Upper lobe of left lung (tissue), 6 donors: ENCODE measurements around the gene MARK3. TPM values are rescaled to one million over a fixed set of nuclear protein-coding genes. Genes with fewer than 3 reads are reported as not detected.
A peak's percentile ranks its signal among the peaks of the same experiment; 100 is the strongest.

Experiments
- ATAC-seq, 2 donors: fragments of 200-7000 bp; cut with Tn5 transposase; one replicate each; pipeline ENCODE4 v1.9.1; 2022; ENCODE audit warnings: mild to moderate bottlenecking in 2 of 2, moderate library complexity in 2 of 2; ENCODE audit not compliant: low FRiP score in 2 of 2
- DNase-seq, 2 donors: peaks; one replicate each; pipeline ENCODE4 v3.0.0-alpha.2; 2019 to 2020
- H3K27ac ChIP-seq, 4 donors: fragments of 200-600 bp; sonication (generic); one replicate each; pipeline ENCODE4 v1.5.1; 2016 to 2019
- H3K27me3 ChIP-seq, 4 donors: fragments of 200-600 bp; sonication (generic); one replicate each; pipeline ENCODE4 v1.5.1; 2017 to 2019
- H3K36me3 ChIP-seq, 4 donors: fragments of 200-600 bp; sonication (generic); one replicate each; pipeline ENCODE4 v1.5.1; 2016 to 2019
- H3K4me1 ChIP-seq, 4 donors: fragments of 200-600 bp; sonication (generic); one replicate each; pipeline ENCODE4 v1.5.1; 2018 to 2019
- H3K4me3 ChIP-seq, 4 donors: fragments of 200-600 bp; sonication (generic); one replicate each; pipeline ENCODE4 v1.5.1; 2017 to 2019; ENCODE audit warnings: mild to moderate bottlenecking in 2 of 4, moderate library complexity in 1 of 4
- H3K9me3 ChIP-seq, 4 donors: fragments of 200-600 bp; sonication (generic); one replicate each; pipeline ENCODE4 v1.5.1; 2018 to 2019
- CTCF ChIP-seq, 6 experiments: fragments of 450-650 bp in 4 of 6; fragments of 200-600 bp in 2 of 6; sonication (generic) in 2 of 6; IDR thresholded peaks; one replicate each; pipeline ENCODE4 v1.5.1; 2016 to 2019; ENCODE audit warnings: antibody characterized with exemption in 6 of 6
- EP300 ChIP-seq, 4 donors: sonication (generic); formaldehyde crosslinking; IDR thresholded peaks; one replicate each; pipeline ENCODE4 v1.5.1; 2017; ENCODE audit warnings: antibody characterized with exemption in 4 of 4, control low read depth in 2 of 4
- POLR2A ChIP-seq, 4 donors: fragments of 450-650 bp; IDR thresholded peaks; one replicate each; pipeline ENCODE4 v1.5.1; 2016 to 2017; ENCODE audit warnings: antibody characterized with exemption in 4 of 4, mild to moderate bottlenecking in 2 of 4
- POLR2AphosphoS5 ChIP-seq, 2 donors: sonication (generic); formaldehyde crosslinking; IDR thresholded peaks; one replicate each; pipeline ENCODE4 v1.5.1; 2017; ENCODE audit warnings: antibody characterized with exemption in 2 of 2
- WGBS, 2 donors: methylation state at CpG; one replicate each; pipeline ENCODE4 v1.1.5; 2017 to 2018; 5-methylcytosine and 5-hydroxymethylcytosine counted together
- total RNA-seq, 6 donors: library from RNA; depleted of rRNA in 4 of 6; stranded (reverse); fragments of >200 nt in 4 of 6; gene quantifications; one replicate each; pipeline versions ENCODE4 v1.1.0 to v1.2.1, GENCODE V29; 2016 to 2021
- donor health status: DM: no; HTN: no; CAD: no; lungs with moderate emphysema.
- donor health status: DM: no; HTN: yes; CAD: no; lungs with severe emphysema.

The MARK3 gene
- total RNA-seq, 6 donors from 2014 or later, result 84.5 to 190 (median 132) TPM

- no peak for ATAC-seq
- Histone ChIP-seq H3K9me3 (no peaks in the 10 kb centered on the region), H3K4me3 (no peak overlapping the region), H3K27ac (no peak overlapping the region), H3K27me3 (no peaks in the 10 kb centered on the region), H3K36me3 (peaks cover 0 to 41% (median 21%) of the 10 kb centered on the region in 4 donors), H3K4me1 (peaks cover 25 to 36% (median 26%) of the 10 kb centered on the region in 4 donors)
- TF ChIP-seq CTCF (IDR thresholded peaks at IDR 0.05) (no peak), POLR2AphosphoS5 (IDR thresholded peaks at IDR 0.05) (no peak), POLR2A (IDR thresholded peaks at IDR 0.05) (no peak), EP300 (IDR thresholded peaks at IDR 0.05) (no peak)
- DNase-seq, result peak in 1 of 2 donors; percentile 81
- 92 to 93% methylated on average over 7 to 31 of the region's 32 CpGs for WGBS, 2 donors
Observed at GRCh38 chr14:103532216-103533136, 147.3 kb downstream of the MARK3 start.

- no peak overlapping the region for H3K4me3 ChIP-seq
- peak in 1 of 2 donors; percentile 79 for DNase-seq
- TF ChIP-seq POLR2A (IDR thresholded peaks at IDR 0.05) (no peak), EP300 (IDR thresholded peaks at IDR 0.05) (no peak)
- no peak overlapping the region for H3K27ac ChIP-seq
- WGBS, 2 donors, result 82 to 90% methylated on average over 16 to 21 of the region's 23 CpGs
- ATAC-seq, result no peak
- H3K36me3 ChIP-seq, result peaks cover 0 to 41% (median 21%) of the 10 kb centered on the region in 4 donors
- peaks cover 16 to 27% (median 17%) of the 10 kb centered on the region in 4 donors for H3K4me1 ChIP-seq
- no peaks in the 10 kb centered on the region for H3K27me3 ChIP-seq
- no peaks in the 10 kb centered on the region for H3K9me3 ChIP-seq
Observed at GRCh38 chr14:103533137-103533998, 148.2 kb downstream of the MARK3 start.

GRCh38 chr14:103533999-103534575 lies 148.9 kb downstream of the MARK3 start:
- DNase-seq (peak in 1 of 2 donors; percentile 84), ATAC-seq (no peak)
- H3K27me3 ChIP-seq, result no peaks in the 10 kb centered on the region
- H3K4me1 ChIP-seq, result peaks cover 13 to 28% (median 19%) of the 10 kb centered on the region in 4 donors
- no peak for TF ChIP-seq CTCF (IDR thresholded peaks at IDR 0.05)
- 73 to 89% methylated on average over 8 to 24 of the region's 25 CpGs for WGBS, 2 donors
- H3K36me3 ChIP-seq, result peaks cover 0 to 41% (median 21%) of the 10 kb centered on the region in 4 donors
- H3K4me3 ChIP-seq, result no peak overlapping the region
- no peaks in the 10 kb centered on the region for H3K9me3 ChIP-seq
- no peak overlapping the region for H3K27ac ChIP-seq

GRCh38 chr14:103534576-103535061 lies 149.4 kb downstream of the MARK3 start:
- peak in 1 of 2 donors; percentile 83 for DNase-seq
- H3K36me3 ChIP-seq, result peaks cover 0 to 41% (median 21%) of the 10 kb centered on the region in 4 donors
- whole genome bisulfite sequencing, 2 donors, result 80 to 92% methylated on average over 5 to 18 of the region's 22 CpGs
- H3K4me3 ChIP-seq, result no peak overlapping the region
- H3K27me3 ChIP-seq, result no peaks in the 10 kb centered on the region
- H3K27ac ChIP-seq, result no peak overlapping the region
- ATAC-seq, result no peak
- TF ChIP-seq CTCF (IDR thresholded peaks at IDR 0.05), result no peak
- TF ChIP-seq POLR2AphosphoS5 (IDR thresholded peaks at IDR 0.05), result no peak
- no peak for TF ChIP-seq EP300 (IDR thresholded peaks at IDR 0.05)
- no peak for TF ChIP-seq POLR2A (IDR thresholded peaks at IDR 0.05)
- no peaks in the 10 kb centered on the region for H3K9me3 ChIP-seq
- H3K4me1 ChIP-seq, result peaks cover 10 to 28% (median 22%) of the 10 kb centered on the region in 4 donors
